HUDEP-2 (cell line): Measurements from ENCODE around the gene ANAPC7.
"Not testable (repeated sequence)": the region's sequence is repeated elsewhere in the genome, so short reads cannot be mapped to it uniquely, and the experiment has no call there.

ENCODE experiments used
- DNase-seq, 76 experiments: peaks; one replicate each; lab custom pipeline; 2025; ENCODE audit not compliant: unreplicated experiment in 76 of 76; lab: John Stamatoyannopoulos, UW

Gene ANAPC7

GRCh38 chr12:110349096-110349495, 54.4 kb downstream of the ANAPC7 start:
- no peak for DNase-seq

- no peak for DNase-seq
These were observed 55.0 kb downstream of the ANAPC7 start for GRCh38 chr12:110348431-110349059.

- no peak for DNase-seq
These were observed 55.7 kb downstream of the ANAPC7 start for GRCh38 chr12:110347767-110348166.

GRCh38 chr12:110345963-110346362, 57.5 kb downstream of the ANAPC7 start:
- DNase-seq = no peak

- DNase-seq = no peak
These were observed 58.3 kb downstream of the ANAPC7 start for GRCh38 chr12:110345176-110345661.

- no peak for DNase-seq
These were observed 58.9 kb downstream of the ANAPC7 start for GRCh38 chr12:110344657-110345056.

- DNase-seq = no peak
These were observed 59.6 kb downstream of the ANAPC7 start for GRCh38 chr12:110343736-110344555.

GRCh38 chr12:110343114-110343513, 60.4 kb downstream of the ANAPC7 start:
- no peak for DNase-seq

GRCh38 chr12:110342157-110342556, 61.4 kb downstream of the ANAPC7 start:
- DNase-seq = no peak

- DNase-seq = no peak
These were observed 62.8 kb downstream of the ANAPC7 start for GRCh38 chr12:110340706-110341105.

GRCh38 chr12:110340261-110340660, 63.2 kb downstream of the ANAPC7 start:
- DNase-seq = not testable (repeated sequence)

- no peak for DNase-seq
These were observed 64.1 kb downstream of the ANAPC7 start for GRCh38 chr12:110339184-110339952.

GRCh38 chr12:110338754-110339153, 64.8 kb downstream of the ANAPC7 start:
- no peak for DNase-seq

GRCh38 chr12:110337912-110338710, 65.4 kb downstream of the ANAPC7 start:
- DNase-seq = no peak

- no peak for DNase-seq
These were observed 67.9 kb downstream of the ANAPC7 start for GRCh38 chr12:110335481-110336045.

GRCh38 chr12:110333201-110333600, 70.3 kb downstream of the ANAPC7 start:
- DNase-seq = no peak

- DNase-seq = no peak
These were observed 73.0 kb downstream of the ANAPC7 start for GRCh38 chr12:110330544-110330943.

- DNase-seq = no peak
These were observed 73.4 kb downstream of the ANAPC7 start for GRCh38 chr12:110330124-110330523.

GRCh38 chr12:110329710-110330109, 73.8 kb downstream of the ANAPC7 start:
- no peak for DNase-seq
